ENCODE data around the gene TBC1D2B.

The TBC1D2B gene

DNA sequence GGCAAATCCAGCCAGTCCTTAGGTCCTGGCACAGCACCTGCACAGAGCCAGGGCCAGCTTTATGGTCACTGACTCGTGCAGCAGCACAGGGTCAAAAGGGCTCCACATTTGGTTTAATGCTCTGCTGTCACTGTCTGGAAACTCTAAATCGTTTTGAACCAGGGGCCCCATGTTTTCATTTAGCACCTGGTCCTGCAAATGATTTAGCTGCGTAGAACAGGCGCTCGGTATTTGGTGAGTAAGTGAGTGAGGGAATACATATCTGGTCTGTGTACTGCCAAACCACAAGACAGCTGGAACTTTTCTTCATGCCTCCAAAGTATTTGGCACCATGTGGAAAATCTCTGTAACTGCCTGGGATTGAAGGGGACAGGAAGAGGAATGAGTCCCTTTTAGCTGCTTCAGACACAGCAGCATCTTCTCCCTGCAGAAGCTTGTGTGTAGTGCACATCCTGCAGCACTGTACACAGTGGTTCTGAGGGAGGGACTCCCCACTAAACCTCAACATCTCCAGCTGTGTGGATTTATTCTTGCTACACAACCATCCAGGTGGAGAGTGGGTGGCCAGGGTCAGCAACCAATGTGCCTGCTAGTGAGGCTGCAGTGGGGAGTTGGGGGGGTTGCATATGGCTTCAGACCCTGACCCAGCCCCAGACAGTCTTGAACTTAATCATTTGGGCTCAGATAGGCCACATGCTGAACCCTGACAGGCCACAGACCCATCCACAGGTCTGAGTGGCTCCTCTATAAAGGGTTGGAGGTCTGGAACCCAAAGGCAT is 15.9 kb upstream of the TBC1D2B start:
- no peak for FAIRE-seq

DNA sequence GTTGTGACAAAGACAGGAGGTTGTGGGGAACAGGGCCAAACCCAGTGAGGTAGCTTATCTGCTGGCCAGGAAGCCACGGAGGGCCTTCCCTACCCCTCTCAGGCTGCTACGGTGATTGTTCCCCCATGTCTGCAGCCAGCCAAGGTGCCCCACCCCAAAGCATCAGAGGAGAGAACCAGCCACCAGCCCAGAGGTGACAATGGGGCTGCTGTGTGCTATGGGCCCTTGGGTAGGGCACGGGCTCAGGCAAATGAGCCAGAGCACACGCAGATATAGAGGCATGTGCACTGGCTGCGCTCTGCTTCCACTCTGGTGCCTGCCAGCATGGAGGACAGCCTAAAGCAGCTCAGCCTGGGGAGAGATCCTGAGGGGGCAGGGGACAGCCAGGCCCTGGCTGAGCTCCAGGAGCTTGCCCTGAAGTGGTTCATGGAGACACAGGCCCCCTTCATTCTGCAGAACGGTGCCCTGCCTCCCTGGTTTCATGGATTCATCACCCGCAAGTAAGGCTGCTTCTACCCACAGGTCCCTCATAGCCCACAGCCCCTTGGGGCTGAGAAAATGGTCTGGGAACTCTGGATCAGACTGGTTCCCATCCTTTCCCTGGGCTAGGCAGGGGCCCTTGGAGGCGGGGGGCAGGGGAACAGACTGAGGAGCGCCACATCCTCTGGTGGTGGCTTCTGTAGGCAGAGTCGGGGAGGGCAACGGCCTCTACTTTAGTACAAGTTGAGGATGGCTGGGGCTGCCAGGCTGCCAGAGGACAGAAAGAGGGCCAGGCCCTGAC is 14.9 kb upstream of the TBC1D2B start, which contains the start of gene SH2D7:
SH2D7 (plus strand) TSS at position 301 of the 781 bp plus-strand sequence; CDS start at position 325, 24 bp downstream.
- no peak for FAIRE-seq

DNA sequence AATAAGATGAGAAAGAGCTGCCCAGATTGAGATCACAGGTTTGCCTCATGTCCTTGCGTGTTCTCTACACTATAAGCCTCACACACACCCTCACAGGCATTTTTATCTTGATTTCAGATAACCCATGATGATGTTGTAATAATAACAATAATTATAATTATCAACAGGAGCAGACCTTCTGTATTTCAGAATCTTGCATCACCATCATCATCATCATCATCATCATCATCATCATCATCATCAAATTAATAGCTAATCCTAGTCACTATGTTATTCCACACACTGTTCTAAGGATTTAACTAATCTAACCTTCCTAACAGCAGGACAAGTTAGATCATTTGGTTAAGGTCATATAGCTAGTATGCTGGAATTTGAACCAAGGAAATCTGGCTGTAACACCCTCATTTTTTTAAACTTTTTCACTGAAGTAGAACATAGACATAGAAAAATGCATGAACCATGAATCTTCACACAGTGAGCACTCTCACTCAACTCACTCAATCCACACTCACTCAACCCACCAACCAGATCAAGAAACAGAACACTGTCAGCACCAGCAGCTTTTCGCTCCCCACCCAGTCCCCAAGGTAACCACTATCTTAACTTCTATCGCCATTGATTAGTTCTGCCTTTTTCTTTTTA is 13.0 kb upstream of the TBC1D2B start:
- FAIRE-seq = no peak

DNA sequence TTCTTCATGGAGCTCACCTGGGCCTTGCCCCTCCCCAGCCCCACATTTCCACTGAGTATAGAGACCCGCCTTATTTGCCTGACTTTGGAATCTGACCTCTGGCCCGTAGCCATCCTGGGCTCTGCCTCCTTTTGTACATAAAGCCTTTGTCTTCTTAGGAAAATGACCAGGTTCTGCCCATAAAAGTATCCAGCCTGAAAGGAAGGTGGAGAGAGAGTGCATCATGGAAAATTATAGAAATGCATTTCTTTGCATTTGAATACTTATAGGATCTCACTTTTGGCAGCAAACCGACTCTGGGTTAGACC is 11.2 kb upstream of the TBC1D2B start:
- no peak for FAIRE-seq

DNA sequence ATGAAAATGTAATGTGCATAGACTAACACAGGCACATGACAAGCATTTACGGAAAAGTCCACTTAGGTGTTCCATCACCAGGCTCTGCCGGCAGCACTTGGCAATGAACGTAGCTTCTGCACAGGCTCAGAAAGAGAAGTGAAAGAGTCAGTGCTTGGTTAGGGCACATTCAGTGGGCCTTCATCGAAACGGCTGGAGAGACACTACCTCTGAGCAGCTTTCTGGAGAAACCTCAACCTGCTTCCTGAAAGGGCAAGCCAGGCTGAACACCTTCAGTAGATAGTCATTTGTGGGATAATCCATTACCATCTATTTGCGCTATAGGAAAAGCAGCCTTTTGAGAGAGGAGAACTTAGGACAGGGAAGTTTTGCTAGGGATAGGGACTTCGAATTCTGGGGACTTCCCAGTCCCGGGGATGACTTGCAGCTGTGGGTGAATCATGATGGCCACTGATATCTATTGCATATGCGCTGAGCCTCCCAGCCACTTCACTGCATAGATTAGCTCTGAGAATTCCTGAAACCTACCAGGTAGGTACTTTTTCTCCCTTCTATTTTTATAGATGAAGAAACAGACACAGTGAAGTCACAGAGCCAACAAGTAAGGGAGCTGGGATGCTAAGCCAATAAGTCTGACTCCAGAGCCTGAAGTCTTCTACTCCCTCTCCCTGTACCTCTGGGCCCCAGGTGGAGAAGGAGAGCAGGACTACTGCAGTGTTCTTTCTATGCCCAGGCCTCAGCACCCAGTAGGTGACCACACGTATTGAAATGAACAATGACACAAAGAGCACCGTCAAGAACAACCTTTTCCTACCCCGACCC is 10.7 kb upstream of the TBC1D2B start:
- FAIRE-seq = no peak

DNA sequence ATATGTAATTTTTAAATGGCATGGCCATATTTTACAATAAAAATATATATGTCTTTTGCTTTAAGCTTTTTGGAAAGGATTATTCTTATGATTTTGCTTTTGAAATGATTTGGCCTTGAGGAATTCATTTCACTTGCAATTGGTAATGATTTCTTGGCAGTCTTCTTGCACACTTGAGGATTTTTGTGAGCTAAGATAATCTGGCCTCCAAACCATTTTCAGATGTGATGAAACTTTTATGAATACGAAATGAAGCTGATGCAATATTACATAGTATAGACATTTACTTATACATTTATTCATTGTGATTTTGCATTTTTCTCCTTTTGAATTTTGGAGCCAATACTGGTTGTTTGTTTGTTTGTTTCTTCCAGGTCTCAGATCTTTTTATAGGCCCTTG is 8.4 kb upstream of the TBC1D2B start:
- no peak for FAIRE-seq

DNA sequence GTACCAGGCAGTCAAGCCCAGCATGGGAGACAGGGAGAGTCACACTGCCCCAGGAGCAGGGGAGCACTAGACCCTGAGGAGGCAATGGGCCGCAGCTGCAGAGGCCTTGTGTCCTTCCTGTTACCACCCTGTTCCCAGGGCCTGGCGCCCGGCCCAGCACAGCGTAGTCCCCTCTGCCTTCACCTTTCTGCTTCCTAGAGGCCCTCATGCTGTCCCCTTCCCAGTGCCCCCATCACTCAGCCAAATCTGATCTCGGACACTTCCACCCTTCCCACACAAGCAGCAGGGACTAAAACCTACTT is 6.9 kb upstream of the TBC1D2B start:
- no peak for FAIRE-seq

DNA sequence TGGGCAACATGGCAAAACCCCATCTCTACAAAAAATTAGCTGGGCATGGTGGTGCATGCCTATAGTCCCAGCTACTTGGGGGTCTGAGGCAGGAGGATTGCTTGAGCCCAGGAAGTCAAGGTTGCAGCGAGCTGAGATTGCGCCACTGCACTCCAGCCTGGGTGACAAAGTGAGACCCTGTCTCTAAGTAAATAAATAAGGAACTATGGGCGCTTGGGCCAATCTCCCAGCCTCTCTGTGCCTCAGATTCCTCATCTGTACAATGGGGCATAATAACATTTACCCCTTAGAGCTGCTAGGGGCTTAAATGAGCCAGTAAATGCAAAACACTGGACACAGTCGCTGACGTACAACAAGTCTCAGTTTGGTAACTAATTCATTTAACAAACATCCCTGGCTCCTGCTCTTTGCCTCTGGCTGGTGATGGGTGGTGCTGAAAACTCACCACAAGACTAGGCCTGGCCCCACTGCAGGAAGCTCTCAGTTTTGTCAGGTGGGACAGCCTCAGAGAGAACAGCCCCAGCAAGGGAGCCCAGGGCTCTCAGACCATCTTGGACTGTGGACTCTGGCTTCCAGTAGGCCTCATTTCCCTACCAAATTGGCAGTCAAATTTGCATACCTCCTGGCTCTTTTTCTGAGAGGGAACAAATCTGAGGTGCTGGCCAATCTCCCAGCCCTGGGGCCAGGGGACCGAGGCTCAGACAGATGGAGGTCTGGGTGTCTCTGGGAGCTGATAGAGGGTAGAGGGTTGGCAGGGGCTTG is 6.4 kb upstream of the TBC1D2B start:
- FAIRE-seq = no peak

DNA sequence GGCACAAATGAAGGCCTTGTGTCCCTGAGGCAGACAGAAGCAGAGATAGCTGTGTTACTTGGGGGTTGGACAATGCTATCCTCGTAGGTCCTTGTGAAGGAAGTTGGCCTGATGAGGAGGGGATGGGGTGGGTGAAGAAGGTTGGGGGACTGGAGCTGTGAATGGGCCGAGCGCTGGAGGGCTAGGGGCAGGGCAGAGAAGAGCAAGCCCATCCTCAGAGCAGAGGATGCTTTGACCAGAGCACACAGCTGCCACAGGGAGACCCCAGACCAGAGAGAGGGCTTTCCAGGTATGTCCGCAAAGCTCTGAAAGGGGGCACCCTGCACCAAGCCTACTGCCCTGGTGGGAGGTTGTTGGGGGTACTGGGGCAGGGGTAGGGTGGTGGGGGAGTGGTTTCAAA is 5.7 kb upstream of the TBC1D2B start:
- FAIRE-seq = no peak

DNA sequence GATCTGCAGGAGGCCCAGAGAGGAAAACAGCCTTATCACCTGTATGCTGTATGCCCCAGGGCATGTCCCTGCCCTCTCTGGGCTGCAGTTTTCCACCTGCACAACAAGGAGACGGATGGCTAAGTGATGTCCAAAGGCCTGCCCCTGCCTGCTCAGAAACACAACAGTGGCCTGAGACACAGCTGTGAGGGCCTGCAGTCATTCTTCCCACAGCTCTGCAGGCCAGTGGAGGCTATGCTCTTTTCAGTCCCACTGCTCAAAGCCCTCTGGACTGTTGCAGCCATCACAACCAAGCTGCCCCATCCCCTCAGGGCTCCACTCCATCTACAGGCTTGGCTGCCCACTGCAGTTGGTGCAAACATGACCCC is 5.2 kb upstream of the TBC1D2B start:
- FAIRE-seq = no peak

DNA sequence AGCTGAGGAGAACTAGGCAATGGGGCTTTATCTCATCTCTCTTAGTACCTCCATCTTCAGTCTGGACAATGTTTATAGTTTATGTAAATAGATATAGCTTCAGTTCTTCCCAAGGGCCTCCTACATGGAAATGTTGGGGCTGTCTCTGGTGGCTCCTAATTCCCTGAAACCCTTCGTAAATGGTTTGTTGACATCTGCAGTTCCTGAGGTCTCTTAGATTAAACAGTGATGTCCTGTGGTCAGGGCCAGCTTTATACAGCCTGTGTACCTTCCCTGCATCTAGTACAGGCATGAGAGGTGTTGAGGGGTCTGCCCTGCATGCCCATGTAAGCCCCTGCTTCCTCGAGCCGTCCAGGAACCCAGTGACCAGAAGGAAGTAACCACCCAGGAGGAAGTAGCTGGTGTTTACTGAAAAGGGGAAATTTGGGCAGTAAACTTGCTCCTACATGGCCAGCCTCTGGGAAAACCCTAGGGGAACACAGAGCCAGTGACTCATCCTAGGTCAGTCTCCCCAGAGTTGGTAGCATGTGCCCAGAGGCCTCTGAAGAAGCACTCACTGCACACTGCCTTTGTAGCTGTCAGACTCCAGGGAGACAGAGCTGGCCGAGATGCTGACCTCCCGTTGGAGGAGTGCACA is 4.7 kb upstream of the TBC1D2B start:
- FAIRE-seq = no peak

DNA sequence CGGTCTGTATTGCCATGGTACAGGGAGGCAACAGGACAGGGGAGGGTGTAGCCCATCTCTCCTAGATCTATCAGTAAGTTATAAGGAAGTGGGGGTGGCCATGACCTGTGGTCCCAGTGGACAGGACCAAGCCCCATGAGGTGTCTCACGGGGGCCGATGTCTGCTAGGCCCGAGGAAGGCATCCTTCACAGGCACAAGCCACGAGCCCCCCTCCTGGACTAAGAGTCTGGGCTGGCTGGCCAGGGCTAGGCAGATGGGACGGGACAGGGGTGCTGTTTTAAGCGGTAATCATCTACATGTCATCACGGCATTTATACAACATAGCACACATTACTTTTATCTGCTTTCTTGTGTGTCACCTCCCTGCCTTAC is 2.6 kb upstream of the TBC1D2B start:
- no peak for FAIRE-seq

DNA sequence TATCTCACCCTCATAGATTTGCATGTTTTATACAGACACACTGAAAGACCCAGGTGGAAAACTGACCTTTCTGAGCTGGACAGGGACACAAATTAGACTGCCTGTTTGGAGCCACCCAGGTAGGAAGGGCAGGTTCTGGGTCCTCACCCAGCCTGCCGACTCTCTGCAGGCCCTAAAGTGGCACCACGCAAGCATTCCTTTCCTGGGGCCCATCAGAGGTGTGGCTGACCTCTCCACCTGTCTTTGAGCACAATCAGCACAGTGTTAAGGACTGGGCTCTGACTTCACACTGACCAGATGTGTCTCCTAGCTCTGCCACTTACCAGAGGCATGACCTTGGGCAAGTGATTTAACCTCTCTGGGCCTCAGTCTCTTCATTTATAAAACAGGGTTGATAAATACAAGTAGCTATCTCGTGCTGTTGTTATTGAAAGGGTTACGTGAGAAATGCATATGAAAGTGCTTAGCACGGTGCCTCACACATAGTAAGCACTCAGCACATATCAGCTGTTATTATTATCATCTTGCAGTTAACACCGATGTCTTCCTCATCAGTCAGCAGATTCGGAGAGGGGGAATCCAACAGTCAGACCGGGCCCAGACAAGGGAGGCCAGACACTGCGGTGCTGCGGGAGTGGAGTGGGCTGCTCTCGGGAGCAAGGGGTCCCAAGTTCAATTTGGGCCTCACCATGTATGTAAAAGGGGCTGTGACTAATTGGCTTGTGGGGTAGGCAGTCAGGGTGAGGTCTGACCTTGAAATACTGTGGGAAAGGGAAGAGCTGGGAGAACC is 2.0 kb upstream of the TBC1D2B start:
- FAIRE-seq = no peak

DNA sequence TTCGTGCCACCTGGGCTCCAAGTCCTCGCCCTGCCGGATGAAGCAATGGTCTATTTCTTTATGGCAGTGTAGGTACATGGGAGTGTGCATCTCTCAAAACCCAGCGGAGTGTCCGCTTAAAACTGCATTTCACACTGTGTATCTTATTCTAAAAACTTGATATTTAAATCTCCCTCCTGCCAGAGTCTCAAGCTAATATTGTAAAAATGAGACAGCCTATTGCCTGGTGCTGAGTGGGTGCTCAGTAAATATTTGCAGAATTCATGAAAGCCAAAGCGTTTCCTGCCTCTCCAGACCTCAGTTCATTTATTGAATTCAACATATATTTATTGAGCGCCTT is 330 bp upstream of the TBC1D2B start:
- no peak for FAIRE-seq

DNA sequence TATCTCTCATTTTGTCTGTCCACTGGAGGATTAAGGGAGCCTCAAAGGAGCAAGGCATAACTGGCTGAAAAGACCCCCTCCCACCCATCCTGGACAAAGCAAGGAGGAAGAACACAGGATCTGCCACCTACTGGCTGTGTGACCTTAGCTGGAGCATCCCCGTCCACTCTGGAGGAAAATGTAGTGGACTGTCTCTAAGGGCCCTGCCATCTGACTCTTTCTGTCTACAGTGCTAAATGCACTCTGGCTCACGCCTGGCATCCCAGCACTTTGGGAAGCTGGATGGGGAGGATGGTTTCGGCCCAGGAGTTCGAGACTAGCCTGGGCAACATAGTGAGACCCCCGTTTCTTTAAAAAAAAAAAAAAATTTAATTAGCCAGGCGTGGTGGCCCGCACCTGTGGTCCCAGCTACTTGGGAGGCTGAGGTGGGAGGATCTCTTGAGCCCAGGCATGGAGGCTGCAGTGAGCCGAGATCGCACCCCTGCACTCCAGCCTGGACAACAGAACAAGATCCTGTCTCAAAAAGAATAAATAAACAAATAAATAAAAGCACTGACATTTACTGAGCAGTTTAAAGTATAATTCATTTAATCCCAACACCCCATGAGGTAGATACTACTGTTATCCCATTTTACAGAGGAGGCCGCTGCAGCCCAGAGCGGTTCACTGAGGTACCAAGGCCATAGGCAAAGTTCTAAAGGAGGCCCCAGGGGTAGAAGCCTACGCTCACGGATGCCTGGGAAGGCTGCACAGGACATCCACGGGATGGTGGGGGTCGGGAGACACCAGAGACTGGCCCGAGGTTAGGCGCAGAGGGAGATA is 1.1 kb downstream of the TBC1D2B start:
- no peak for FAIRE-seq

DNA sequence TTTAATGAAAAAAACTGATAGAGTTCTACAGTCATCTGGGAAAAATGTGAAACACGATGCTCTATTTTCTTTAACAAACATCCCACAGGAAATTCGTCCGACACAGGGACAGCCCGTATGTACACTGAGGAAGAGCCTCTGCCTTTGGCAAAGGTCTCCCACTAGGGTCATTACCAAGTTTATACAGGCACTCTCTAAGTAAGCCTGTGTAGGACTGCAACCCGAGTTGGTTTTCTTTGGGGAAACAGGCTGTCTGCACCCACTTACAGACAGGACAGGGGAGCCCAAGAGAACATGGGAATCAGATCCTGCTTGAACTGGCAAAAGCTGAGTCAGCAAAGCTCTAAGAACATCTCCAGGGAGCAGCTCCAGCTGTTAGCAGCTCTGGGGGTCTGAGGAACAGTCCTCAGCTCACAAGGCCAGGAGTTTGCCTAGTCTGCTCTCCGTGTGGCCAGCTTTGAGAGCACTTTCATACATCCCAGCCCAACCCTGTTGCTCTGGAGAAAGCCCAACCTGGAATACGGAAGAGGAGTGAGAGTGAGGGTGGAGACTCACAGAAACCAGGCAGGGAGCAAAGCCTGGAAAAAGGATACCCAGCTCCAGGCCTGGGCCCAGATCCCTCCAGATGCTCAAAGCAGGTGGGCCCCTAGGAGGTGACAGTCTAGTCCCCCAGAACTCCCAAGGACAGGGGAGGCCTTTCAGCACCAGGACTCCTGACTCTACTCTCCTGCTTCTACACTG is 1.9 kb downstream of the TBC1D2B start:
- FAIRE-seq = no peak

DNA sequence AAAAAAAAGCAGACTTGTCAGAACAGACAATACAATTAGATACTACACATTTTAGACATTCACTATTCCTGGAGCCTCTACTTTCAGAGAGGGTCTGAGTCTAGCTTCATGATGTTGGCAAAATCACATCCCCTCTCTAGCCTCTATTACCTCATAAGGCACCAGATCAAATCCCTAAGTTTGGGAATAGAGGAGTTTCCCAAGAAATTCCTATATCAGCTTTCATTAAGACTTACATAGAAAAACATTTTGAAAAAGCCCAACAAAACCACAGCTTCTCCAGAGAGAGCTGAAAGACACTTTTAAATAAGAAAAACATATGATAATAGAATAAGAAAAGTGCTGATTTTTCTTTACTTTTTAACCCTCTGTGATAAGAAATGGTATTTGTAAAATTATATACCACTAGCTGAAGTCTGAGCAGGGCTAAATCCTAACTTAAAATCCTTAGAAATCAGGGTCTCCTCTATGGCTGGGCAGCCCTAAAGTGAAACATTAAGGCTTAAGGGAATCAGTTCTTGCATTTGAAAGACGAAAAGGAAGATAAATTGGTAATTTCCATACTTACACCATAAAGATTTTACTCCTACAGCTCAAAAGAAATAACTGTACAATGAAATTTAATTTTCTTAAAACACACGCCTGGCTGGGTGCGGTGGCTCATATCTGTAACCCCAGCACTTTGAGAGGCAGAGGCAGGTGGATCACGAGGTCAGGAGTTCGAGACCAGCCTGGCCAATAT is 4.3 kb downstream of the TBC1D2B start:
- no peak for FAIRE-seq

DNA sequence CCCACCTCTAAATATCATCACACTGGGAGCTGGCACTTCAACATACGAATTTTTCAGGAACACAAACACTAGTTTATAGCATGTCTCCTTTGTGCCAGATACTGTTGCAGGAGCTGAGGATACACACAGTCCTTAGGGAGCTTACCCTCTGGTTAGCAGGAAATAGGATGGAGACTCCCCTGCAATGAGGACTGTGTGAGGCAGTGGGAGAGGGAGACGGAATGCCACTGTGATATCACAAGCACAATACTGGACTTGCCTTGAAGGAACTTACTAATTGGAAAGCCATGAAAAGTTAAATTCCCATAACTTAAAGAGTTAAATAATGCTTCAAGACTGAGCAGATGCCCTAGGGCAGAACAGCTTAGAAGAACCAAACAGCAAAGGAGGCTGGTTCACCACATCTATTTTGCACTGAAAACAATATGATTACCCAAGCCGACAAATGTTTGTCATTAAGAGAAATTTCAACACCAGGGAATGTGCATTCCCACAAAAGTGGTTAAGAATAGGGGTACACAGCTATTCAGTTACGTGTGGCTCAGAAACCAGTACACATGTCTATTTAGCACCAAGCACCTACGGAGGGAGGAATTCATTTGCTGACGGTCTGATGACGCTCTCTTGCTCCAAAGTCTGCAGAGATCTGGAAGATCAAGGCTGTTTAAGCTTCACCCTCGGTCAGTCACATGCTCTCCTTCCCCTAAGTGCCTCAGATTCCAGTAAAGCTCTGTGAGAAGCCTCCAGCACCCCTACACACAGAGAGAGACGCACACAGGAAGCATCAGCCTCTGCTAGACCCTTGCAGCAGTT is 5.2 kb downstream of the TBC1D2B start:
- FAIRE-seq = no peak
